ENCODE data around the gene KRT32.

DNA sequence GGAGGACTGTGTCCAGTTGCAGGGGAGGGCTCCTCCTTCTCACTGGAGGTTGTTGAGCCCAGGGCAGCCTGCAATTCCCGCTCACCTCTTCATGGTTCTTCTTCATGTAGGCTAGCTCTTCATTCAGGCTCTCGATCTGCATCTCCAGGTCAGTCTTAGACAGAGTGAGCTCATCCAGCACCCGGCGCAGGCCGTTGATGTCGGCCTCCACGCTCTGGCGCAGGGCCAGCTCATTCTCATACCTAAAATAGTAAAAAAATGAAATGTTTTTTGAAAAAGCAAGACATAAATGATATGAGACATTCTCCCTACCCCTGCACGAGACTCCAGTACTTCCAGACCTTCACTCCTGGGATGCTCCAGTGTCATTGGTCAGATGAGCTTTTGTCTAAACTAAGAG lies 36.0 kb upstream of the KRT32 start:
- no peak for TF ChIP-seq POLR2A (IDR thresholded peaks at IDR 0.05)
- TF ChIP-seq, protein P1, sequence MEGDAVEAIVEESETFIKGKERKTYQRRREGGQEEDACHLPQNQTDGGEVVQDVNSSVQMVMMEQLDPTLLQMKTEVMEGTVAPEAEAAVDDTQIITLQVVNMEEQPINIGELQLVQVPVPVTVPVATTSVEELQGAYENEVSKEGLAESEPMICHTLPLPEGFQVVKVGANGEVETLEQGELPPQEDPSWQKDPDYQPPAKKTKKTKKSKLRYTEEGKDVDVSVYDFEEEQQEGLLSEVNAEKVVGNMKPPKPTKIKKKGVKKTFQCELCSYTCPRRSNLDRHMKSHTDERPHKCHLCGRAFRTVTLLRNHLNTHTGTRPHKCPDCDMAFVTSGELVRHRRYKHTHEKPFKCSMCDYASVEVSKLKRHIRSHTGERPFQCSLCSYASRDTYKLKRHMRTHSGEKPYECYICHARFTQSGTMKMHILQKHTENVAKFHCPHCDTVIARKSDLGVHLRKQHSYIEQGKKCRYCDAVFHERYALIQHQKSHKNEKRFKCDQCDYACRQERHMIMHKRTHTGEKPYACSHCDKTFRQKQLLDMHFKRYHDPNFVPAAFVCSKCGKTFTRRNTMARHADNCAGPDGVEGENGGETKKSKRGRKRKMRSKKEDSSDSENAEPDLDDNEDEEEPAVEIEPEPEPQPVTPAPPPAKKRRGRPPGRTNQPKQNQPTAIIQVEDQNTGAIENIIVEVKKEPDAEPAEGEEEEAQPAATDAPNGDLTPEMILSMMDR (IDR thresholded peaks at IDR 0.05) = no peak
